ENCODE results near the gene C6orf47.
A peak's percentile ranks its signal among the peaks of the same experiment; 100 is the strongest.

Gene C6orf47

DNA sequence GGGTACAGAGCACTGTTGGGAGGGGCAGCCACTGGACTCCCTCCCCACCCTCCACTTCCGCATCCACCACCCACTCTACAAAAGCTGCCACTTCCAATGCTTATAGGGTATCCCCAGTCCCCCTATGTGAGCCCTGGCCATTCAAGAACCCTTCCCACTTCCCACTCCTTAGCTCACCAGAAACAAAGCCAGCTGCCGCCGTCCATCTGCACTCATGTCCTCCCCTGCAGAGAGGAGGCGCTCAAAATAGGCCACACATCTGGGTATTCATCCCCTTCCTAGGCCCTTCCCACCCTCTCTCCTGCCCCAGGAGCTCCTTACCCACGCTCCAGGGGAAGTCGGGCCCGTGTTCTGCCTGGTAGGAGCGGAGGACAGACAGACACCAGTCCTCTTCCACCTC, 26.7 kb upstream of the C6orf47 start:
- no peak for TF ChIP-seq POLR2A (IDR thresholded peaks at IDR 0.05; ENCODE audit: low read depth, low read length)
- no peak for TF ChIP-seq POLR2AphosphoS5 (IDR thresholded peaks at IDR 0.05; ENCODE audit: low read depth, low read length)
- TF ChIP-seq TAF1 (IDR thresholded peaks at IDR 0.05; ENCODE audit: borderline replicate concordance, low read depth, low read length): no peak
- FAIRE-seq (no peak), DNase-seq (ENCODE audit: insufficient read length) (no peak)

- TF ChIP-seq POLR2A (IDR thresholded peaks at IDR 0.05; ENCODE audit: low read depth, low read length) (no peak), TAF1 (IDR thresholded peaks at IDR 0.05; ENCODE audit: borderline replicate concordance, low read depth, low read length) (no peak), POLR2AphosphoS5 (IDR thresholded peaks at IDR 0.05; ENCODE audit: low read depth, low read length) (no peak)
- FAIRE-seq (no peak), DNase-seq (ENCODE audit: insufficient read length) (no peak)
Observed at GRCh38 chr6:31686483-31686882, 25.9 kb upstream of the C6orf47 start.

GRCh38 chr6:31683591-31683990, 23.0 kb upstream of the C6orf47 start:
- FAIRE-seq: no peak
- DNase-seq (ENCODE audit: insufficient read length): no peak
- TF ChIP-seq TAF1 (IDR thresholded peaks at IDR 0.05; ENCODE audit: borderline replicate concordance, low read depth, low read length): no peak
- TF ChIP-seq POLR2A (IDR thresholded peaks at IDR 0.05; ENCODE audit: low read depth, low read length): no peak
- no peak for TF ChIP-seq POLR2AphosphoS5 (IDR thresholded peaks at IDR 0.05; ENCODE audit: low read depth, low read length)

GRCh38 chr6:31681135-31681671, 20.6 kb upstream of the C6orf47 start:
- FAIRE-seq (no peak), DNase-seq (ENCODE audit: insufficient read length) (peak; percentile 71)
- TF ChIP-seq POLR2A (IDR thresholded peaks at IDR 0.05; ENCODE audit: low read depth, low read length) (no peak), TAF1 (IDR thresholded peaks at IDR 0.05; ENCODE audit: borderline replicate concordance, low read depth, low read length) (no peak), POLR2AphosphoS5 (IDR thresholded peaks at IDR 0.05; ENCODE audit: low read depth, low read length) (no peak)

GRCh38 chr6:31680226-31681134, 19.9 kb upstream of the C6orf47 start, which contains the start of gene LY6G5C:
Gene LY6G5C (minus strand): TSS chr6:31681067. CDS start chr6:31680373, 694 bp downstream.
- FAIRE-seq: peak; percentile 90
- TF ChIP-seq TAF1 (IDR thresholded peaks at IDR 0.05; ENCODE audit: borderline replicate concordance, low read depth, low read length) (peak; percentile 8; the same call in 1 of the 2 replicates), POLR2AphosphoS5 (IDR thresholded peaks at IDR 0.05; ENCODE audit: low read depth, low read length) (no peak)
- peak; percentile 52 for DNase-seq (ENCODE audit: insufficient read length)

- FAIRE-seq (no peak), DNase-seq (ENCODE audit: insufficient read length) (no peak)
- TF ChIP-seq POLR2A (IDR thresholded peaks at IDR 0.05; ENCODE audit: low read depth, low read length) (no peak), TAF1 (IDR thresholded peaks at IDR 0.05; ENCODE audit: borderline replicate concordance, low read depth, low read length) (no peak), POLR2AphosphoS5 (IDR thresholded peaks at IDR 0.05; ENCODE audit: low read depth, low read length) (no peak)
Observed at GRCh38 chr6:31677955-31678354, 17.4 kb upstream of the C6orf47 start.

- TF ChIP-seq POLR2A (IDR thresholded peaks at IDR 0.05; ENCODE audit: low read depth, low read length): no peak
- no peak for TF ChIP-seq TAF1 (IDR thresholded peaks at IDR 0.05; ENCODE audit: borderline replicate concordance, low read depth, low read length)
- TF ChIP-seq POLR2AphosphoS5 (IDR thresholded peaks at IDR 0.05; ENCODE audit: low read depth, low read length): no peak
- DNase-seq (ENCODE audit: insufficient read length) (no peak), FAIRE-seq (no peak)
Observed at GRCh38 chr6:31676904-31677303, 16.3 kb upstream of the C6orf47 start.

DNA sequence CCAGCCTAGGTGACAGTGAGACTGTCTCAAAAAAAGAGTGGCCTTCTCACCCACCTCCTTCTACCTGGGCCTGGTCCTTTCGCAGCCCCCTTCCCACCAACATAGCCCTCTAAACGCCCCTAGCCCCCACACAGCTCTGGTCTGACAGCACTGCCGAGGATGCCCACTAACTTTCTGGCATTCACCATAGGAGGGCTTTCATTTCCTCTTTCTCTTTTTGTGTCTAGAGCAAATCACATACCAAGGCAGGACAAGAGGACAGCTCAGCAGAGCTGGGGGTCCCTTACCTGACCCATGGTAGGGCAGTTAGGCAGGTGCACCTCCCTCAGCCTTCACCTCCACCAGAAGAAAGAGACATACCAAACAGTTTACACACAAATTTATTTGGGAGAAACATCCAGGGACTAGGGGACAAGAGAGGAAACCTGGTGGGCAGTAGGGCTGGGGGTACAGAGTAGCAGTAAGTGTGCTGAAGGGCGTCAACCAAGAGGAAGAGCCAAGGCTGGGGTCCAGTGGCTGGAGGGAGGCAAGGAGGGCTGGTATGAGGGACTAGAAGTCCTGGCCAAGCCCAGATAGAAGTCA, 15.8 kb upstream of the C6orf47 start:
- DNase-seq (ENCODE audit: insufficient read length): no peak
- TF ChIP-seq TAF1 (IDR thresholded peaks at IDR 0.05; ENCODE audit: borderline replicate concordance, low read depth, low read length) (no peak), POLR2AphosphoS5 (IDR thresholded peaks at IDR 0.05; ENCODE audit: low read depth, low read length) (no peak), POLR2A (IDR thresholded peaks at IDR 0.05; ENCODE audit: low read depth, low read length) (no peak)
- no peak for FAIRE-seq

DNA sequence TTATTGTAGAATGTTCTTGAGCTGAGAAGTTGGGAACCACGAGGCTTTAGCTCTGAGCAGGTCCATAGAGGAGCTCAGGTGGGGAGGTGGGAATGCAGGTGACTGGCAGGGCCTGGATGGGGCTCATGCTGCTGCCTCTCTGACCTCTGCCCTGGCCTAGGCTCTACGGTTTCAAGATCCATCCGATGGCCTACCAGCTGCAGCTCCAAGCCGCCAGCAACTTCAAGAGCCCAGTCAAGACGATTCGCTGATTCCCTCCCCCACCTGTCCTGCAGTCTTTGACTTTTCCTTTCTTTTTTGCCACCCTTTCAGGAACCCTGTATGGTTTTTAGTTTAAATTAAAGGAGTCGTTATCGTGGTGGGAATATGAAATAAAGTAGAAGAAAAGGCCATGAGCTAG, 9.1 kb upstream of the C6orf47 start, which contains the start of gene LY6G5B:
TSS of gene LY6G5B (plus strand) at position 301 of the 400 bp plus-strand sequence. CDS start 975 bp downstream, outside the sequence.
- FAIRE-seq (no peak), DNase-seq (ENCODE audit: insufficient read length) (no peak)
- TF ChIP-seq POLR2A (IDR thresholded peaks at IDR 0.05; ENCODE audit: low read depth, low read length) (no peak), TAF1 (IDR thresholded peaks at IDR 0.05; ENCODE audit: borderline replicate concordance, low read depth, low read length) (no peak), POLR2AphosphoS5 (IDR thresholded peaks at IDR 0.05; ENCODE audit: low read depth, low read length) (no peak)

DNA sequence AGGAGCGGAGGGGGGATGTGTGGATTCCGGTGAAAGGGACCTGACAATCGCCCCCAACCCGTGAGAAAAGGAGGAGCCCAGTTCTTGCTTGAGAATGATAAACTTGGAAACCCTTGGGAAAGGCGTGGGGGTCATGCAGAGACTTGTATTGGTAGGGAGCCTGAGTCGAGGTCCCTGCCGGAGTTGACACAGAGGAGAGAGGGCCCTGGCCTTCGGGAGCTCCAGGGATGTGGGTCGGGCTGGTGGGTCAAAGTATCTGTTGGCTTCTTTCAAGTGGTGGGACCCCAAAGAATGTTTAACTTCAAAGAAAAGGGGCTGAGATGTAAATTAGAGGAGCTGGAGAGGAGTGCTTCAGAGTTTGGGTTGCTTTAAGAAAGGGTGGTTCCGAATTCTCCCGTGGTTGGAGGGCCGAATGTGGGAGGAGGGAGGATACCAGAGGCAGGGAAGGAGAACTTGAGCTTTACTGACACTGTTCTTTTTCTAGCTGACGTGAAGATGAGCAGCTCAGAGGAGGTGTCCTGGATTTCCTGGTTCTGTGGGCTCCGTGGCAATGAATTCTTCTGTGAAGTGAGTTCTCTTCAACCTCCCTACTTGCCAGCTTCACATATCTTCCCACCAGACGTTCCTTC, 5.9 kb upstream of the C6orf47 start:
- no peak for FAIRE-seq
- no peak for DNase-seq (ENCODE audit: insufficient read length)
- TF ChIP-seq TAF1 (IDR thresholded peaks at IDR 0.05; ENCODE audit: borderline replicate concordance, low read depth, low read length): no peak
- TF ChIP-seq POLR2A (IDR thresholded peaks at IDR 0.05; ENCODE audit: low read depth, low read length): no peak

All from GM12892 (cell line).